NCI-H345 treated with DMSO at 0.1 percent for 48 hours (cell line): ENCODE results near the gene ABCF1.
A peak's percentile ranks its signal among the peaks of the same experiment; 100 is the strongest.

Experiments
- DNase-seq: peaks from one replicate; lab custom pipeline; 2025; ENCODE audit not compliant: unreplicated experiment; lab: John Stamatoyannopoulos, UW

ABCF1 gene

DNA sequence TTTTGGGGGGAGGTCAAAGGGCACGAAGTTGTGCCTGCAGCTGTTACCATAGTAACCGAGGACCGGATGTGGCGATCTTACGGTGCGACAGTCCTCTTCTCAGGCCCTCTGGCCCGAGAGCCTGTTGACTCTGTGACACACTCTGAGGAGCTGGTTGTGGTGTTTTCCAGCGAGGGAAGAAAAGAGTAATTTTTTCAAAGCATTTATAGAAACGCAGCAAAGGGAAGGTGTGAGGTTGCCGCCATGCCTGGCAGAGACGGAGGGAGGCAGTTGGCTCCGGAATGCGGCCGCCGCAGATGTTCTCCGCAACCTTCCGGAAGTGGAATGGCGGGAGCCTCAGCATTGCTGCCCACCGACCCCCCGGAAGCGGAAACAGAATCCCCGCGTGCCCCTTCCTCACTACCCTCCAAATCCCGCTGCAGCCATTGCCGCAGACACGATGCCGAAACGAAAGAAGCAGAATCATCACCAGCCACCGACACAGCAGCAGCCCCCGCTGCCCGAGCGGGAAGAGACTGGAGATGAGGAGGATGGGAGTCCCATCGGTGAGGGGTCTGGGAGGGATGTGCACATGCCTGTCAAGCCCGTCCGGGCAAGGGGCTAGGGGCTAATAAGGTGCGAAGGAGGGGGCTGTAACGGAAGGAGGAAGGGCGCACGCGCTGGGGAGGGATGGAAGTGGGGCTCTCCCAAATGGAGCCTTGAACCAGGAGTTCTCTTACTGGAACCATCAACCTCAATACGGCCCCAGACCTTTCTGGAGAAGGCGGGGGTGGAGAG is 14.1 kb upstream of the ABCF1 start, which contains the start of gene PRR3:
Gene PRR3 (plus strand): TSS at position 390 of the 777 bp plus-strand sequence. CDS start 50 bp downstream, at position 440.
- peak; percentile 89 for DNase-seq

DNA sequence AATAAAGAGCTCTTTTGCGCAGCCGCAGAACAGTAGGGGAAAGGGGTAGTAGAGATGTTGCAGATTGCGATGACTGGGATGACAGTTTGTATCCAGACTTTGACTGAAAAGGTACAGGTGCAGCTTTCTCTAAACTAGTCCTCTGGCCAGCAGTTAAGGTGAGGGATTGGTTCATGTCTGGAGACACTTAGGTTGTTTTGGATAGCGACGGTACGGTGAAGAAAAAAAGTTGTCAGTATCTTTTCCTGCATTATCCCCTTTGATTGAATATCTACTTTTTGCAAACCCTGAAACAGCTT is 13.6 kb upstream of the ABCF1 start:
- no peak for DNase-seq

GRCh38 chr6:30560930-30561329 is 10.3 kb upstream of the ABCF1 start:
- no peak for DNase-seq

DNA sequence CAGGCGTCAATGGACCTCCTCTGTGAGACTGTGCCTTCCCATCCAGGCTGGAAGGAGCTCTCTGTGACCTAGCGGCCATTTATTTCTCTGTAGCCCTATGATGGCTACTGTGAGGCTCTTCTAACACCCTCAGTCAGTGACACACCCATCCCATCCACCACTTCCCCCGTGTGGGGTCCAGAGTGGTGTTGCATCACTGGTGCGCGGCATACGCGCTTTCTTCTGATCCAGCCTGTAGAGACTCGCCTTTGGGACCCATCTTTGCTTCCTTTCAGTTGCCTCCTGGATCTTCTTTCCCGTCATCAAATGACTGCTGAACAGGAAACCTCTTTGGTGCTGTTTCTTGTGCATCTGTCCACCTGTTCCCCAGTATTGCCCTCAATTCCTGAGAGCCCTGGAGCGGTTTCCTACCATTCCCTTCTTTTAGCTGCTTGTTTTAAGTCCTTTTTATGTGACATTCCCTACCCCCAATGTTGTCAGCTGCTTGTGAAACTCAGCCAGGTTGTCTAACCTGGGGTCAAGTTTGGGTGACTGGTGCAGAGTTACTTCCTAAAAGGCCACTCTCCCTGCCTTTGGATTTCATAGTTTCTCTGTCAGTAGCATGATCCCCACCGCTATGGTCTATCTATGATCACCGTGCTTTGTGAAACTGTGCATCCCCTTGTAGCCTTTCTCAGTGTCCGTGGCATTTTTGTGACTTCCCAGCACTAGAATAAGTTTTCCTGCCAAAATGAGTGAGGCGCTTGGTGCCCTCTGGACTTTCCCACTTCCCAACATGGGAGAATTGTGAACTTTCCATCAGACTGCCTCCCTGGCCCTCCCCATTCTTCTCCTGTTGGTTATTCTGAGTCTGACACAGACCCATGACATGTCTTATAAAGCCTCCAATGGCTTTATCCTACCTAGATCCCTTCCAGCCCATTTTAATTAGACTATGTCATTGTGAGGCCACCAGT is 8.5 kb upstream of the ABCF1 start:
- no peak for DNase-seq

- no peak for DNase-seq
Observed at GRCh38 chr6:30564114-30564513, 7.1 kb upstream of the ABCF1 start.

DNA sequence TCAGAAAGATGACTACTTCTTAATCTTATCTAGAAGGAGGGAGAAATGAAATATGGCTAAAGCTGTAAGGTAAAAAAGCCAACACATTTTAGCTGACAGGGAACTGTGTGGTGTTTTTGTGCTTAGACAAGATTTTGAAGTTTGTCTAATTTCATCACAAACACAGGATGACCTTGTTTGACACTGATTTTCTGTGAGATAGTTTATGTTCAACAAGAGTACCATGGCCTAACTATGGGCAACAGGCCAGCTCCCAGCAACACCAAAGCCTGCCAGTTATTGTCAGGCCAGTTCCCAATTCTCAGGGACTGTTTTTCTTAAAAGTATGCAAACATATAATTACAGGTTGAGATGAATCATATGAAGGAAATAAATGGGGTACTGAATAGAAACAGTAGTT is 5.5 kb upstream of the ABCF1 start:
- no peak for DNase-seq

DNA sequence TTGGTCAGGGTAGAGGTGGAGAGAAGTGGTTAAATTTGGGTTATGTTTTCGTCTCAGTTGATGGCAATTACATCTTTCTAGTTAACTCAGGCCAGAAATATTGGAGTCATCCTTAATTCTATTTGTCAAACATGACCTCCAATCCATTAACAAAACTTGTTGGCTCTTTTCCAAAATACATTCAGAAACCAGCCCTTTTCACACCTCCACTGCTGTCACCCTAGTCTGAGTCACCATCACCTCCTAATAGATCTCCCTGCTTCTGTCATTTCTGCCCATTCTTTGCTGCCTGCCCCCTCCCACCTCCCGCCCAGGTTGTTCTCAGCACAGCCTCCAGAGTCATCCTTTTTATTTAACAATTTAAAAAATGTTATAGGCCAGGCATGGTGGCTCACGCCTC is 3.0 kb upstream of the ABCF1 start:
- no peak for DNase-seq

DNA sequence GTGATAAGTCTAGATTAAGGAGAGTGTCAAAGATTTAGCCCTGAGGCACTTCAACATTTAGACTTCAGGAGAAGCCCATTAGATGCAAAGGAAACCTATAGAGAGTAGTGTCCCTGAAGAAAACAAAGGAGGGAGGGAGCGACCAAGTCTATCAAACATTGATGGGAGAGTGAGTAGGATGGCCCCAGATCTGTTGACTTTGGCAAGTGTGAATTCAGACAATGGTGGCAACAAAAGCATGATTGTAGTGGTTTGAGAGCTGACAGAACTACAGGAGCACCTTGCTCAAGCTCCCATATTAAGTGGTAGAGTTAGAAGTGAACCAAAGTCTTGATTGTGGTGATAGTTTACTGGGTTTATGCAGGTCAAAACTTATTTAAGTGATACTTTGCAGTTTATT is 979 bp upstream of the ABCF1 start:
- no peak for DNase-seq

DNA sequence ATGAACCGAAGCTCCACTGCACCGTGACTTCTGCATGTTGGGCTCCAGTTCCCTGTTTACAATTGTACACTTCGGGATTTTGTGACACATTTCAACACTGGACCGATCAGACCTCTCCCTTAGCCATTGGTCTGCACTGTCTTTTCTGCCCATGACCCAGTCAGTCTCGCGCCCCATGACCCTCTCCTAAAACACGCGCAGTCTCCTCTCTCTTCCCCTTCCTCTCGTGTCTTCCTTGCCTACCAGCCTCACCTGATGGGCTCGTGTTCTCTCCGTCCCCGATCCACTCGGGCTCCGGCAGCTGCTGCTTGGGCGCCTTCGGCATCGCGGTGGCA is 535 bp upstream of the ABCF1 start:
- DNase-seq: no peak

DNA sequence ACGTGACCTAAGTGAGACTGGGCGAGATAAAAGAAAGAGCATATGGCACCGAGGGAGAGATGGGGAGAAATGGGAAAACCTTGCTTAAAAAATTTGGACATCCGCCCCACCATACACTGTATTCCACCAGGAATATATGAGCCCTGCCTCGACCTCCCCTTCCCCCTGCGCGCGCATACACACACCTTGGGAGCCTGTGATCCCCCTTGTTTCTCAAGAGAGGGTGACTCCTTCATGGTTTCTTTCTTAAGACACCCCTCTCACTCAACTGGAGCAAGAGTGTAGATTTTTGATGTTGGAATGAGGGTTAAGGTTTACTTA is 480 bp downstream of the ABCF1 start:
- no peak for DNase-seq

DNA sequence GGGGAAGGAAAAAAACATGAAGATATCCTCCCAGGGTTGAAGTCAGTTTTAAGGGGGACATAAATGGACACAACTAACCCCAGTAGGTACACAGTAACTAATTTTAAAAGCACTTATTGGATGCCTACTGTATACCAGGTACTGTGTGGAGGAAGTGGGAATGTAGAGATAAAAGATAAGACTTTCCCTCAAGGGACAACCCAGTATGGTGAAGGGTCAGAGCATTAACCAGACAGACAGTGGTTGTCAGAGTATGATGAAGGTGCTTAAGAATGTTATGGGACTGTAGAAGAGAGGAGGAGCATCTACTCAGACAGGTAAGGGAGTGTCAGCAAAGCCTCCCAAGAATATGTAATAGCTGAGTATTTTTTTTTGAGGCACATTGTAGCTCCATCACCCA is 906 bp downstream of the ABCF1 start:
- DNase-seq: no peak

- no peak for DNase-seq
Observed at GRCh38 chr6:30573113-30573512, 1.9 kb downstream of the ABCF1 start.

DNA sequence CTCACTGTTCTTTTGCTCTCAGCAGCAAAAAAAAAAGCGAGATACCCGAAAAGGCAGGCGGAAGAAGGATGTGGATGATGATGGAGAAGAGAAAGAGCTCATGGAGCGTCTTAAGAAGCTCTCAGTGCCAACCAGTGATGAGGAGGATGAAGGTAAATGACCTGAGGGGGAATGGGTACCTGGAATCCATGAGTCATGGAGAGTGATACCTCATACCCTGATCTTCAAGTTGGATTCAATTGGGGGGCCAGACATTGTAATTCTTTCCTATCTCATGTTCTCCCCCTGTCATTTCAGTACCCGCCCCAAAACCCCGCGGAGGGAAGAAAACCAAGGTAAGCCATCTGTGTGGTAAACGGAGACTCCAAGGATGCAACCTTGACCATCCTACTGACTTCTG is 6.8 kb downstream of the ABCF1 start:
- DNase-seq: no peak

GRCh38 chr6:30583921-30584320 is 12.7 kb downstream of the ABCF1 start:
- DNase-seq: no peak

DNA sequence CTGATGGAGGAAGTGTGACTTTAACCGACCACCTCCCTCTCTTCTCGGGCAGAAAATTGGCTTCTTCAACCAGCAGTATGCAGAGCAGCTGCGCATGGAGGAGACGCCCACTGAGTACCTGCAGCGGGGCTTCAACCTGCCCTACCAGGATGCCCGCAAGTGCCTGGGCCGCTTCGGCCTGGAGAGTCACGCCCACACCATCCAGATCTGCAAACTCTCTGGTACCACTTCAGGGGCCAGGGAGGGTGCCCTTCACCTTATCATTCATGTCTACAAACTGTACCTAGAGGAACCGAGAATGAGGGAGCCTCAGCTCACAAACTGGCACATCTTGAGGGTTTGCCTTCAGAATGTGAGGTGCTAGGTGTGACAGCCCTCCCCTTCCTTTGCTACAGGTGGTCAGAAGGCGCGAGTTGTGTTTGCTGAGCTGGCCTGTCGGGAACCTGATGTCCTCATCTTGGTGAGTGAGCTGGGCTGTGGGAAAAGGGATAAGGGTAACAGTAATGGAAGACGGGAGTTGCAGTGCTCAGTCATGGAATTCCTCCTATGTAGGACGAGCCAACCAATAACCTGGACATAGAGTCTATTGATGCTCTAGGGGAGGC is 18.6 kb downstream of the ABCF1 start:
- DNase-seq: no peak

DNA sequence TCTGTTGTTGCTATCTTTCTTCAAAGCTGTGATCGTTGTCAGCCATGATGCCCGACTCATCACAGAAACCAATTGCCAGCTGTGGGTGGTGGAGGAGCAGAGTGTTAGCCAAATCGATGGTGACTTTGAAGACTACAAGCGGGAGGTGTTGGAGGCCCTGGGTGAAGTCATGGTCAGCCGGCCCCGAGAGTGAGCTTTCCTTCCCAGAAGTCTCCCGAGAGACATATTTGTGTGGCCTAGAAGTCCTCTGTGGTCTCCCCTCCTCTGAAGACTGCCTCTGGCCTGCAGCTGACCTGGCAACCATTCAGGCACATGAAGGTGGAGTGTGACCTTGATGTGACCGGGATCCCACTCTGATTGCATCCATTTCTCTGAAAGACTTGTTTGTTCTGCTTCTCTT is 19.3 kb downstream of the ABCF1 start:
- no peak for DNase-seq

DNA sequence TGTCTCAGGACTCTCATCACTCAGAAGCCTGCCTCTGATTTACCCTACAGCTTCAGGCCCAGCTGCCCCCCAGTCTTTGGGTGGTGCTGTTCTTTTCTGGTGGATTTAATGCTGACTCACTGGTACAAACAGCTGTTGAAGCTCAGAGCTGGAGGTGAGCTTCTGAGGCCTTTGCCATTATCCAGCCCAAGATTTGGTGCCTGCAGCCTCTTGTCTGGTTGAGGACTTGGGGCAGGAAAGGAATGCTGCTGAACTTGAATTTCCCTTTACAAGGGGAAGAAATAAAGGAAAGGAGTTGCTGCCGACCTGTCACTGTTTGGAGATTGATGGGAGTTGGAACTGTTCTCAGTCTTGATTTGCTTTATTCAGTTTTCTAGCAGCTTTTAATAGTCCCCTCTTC is 19.8 kb downstream of the ABCF1 start:
- no peak for DNase-seq

DNA sequence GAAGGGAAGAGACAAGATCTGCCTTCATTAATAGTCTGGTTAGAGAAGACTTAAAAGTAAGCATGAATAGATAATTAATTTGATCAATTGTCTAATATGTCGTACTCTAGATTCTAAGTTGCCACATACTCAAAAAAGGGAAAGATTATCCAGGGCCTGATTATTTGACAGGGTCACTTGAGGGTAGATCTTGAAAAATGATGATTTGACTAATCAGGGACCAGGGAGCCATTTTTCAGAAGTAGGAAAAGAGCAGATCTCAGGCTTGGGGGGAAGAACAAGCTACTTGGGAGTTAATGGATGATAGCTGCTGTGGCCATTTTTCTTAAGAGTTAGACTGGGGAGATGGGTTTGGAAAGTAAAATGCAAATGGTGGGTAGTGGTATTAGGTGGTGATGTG is 21.0 kb downstream of the ABCF1 start:
- DNase-seq: no peak

DNA sequence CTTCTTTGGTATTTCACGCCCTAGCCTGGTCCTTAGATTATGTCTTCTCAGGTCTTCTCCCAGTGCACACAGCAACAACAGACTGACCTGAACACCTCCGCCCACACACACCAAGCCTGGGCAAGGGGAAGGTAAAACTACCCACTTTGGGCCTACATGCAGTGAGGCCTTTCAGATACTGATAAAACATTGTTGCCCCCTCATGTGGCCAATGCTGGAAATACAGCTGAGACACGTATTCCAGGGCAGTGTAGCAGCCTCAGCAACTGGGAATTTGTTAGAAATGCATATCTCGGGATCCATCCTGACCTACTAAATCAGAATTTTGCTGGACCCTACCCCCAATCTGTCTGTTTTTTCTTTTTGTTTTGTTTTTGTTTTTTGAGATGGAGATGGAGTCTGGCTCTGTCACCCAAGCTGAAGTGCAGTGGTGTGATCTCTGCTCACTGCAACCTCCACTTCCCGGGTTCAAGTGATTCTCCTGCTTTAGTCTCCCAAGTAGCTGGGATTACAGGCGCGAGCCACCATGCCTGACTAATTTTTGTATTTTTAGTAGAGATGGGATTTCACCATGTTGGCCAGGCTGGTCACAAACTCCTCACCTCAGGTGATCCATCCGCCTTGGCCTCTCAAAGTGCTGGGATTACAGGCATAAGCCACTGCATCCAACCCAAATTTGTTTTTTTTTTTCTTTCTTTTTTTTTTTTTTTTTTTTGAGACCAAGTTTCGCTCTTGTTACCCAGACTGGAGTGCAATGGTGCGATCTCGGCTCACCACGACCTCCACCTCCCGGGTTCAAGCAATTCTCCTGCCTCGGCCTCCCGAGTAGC is 26.3 kb downstream of the ABCF1 start:
- DNase-seq: peak; percentile 59

DNA sequence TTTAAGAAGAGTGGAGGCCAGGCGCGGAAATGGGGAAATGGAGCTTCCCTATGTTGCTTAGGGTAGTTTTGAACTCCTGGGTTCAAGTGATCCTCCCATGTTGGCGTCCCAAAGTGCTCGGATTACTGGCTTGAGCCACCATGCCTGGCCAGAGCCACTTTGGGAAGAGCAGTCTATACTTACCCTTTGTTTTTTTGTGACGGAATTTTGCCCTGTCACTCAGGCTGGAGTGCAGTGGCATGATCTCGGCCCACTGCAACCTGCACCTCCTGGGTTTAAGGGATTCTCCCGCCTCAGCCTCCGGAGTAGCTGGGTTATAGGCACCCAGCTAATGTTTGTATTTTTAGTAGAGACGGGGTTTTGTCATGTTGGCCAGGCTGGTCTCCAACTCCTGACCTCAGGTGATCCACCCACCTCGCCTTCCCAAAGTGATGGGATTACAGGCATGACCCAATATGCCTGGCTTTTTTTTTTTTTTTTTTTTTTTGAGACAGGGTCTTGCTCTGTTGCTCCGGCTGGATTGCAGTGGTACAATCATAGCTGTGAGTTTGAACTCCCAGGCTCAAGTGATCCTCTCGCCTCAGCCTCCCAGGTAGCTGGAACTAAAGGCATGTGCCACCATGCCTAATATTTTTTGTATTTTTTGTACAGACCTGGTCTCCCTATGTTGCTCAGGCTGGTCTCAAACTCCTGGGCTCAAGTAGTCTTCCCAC is 27.8 kb downstream of the ABCF1 start:
- no peak for DNase-seq
